Urinary bladder (tissue), 4 donors: Measurements from ENCODE around the gene SORBS1. TPM values are rescaled to one million over a fixed set of nuclear protein-coding genes. Genes with fewer than 3 reads are reported as not detected.

Experiments used
- DNase-seq: peaks from one replicate; pipeline ENCODE4 v3.0.0-alpha.2; 2015; ENCODE audit errors: extremely low spot score
- H3K27ac ChIP-seq: one replicate; pipeline ENCODE4 v1.5.1; 2013; ENCODE audit warnings: low read depth, mild to moderate bottlenecking, moderate library complexity
- H3K36me3 ChIP-seq: one replicate; pipeline ENCODE4 v1.6.1; 2013; ENCODE audit warnings: mild to moderate bottlenecking, moderate library complexity; ENCODE audit not compliant: insufficient read depth
- H3K4me1 ChIP-seq: one replicate; pipeline ENCODE4 v1.6.1; 2013; ENCODE audit warnings: mild to moderate bottlenecking, moderate library complexity; ENCODE audit not compliant: insufficient read depth
- H3K4me3 ChIP-seq: one replicate; pipeline ENCODE4 v1.5.1; 2013; ENCODE audit warnings: low read depth, low read length
- WGBS: extraction: QIAGEN DNeasy Blood & Tissue Kit; methylation state at CpG from one replicate; pipeline ENCODE4 v1.1.7; 2013; 5-methylcytosine and 5-hydroxymethylcytosine counted together
- polyA plus RNA-seq: library from polyadenylated mRNA; stranded (reverse); fragments of 200-250 nt; gene quantifications from one replicate; pipeline ENCODE4 v1.2.3, GENCODE V29; 2013
- total RNA-seq: library from RNA; depleted of rRNA; stranded (reverse); fragments of >200 nt; gene quantifications from one replicate; pipeline ENCODE4 v1.2.3, GENCODE V29; 2014
- donor health status: healthy with polysubstance abuse.
- donor health status: healthy.

Gene SORBS1
- total and polyA plus RNA-seq, 2 donors: 297 to 697 TPM

- Histone ChIP-seq H3K36me3 (no peaks in the 10 kb centered on the region), H3K4me1 (peaks cover 1% of the 10 kb centered on the region), H3K27ac (no peak overlapping the region)
Measured at GRCh38 chr10:95425592-95426465, 135.3 kb downstream of the SORBS1 start.

DNA sequence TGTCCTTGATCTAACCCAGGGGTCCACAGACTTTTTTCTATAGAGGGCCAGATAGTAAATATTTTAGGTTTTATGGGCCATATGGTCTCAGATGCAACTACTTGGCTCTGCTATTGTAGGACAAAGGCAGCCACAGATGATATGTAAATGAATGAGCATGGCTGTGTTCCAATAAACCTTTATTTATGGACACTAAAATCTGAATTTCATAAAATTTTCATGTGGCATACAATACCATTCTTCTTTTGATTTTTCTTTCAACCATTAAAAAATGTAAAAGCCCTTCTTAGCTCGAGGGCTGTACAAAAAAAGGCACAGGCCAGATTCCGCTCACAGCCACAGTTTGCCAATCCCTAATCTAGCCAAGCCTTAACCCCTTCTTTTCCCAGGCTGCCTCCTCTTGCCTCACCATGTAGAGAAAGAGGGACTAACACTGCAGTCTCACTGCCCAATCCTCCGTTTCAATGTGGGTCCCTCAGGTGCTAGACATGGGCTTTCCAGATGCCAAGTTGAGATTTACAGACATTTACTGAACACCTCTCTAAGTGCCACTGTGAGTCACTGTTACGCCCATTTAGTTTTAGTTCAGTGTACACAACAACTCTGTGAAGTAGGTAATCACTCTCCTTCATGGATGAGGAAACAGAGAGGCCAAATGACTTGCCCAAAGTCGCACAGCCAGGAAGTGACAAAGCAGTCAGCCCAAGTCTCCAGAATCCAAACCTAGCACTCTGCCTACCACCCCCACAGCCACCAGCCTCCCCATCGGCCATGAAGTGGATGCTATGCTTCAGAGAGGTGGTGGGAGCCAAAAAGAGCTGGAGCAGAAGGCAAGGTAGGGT is 137.8 kb downstream of the SORBS1 start:
- 51% methylated on average over 6 of the region's 6 CpGs for WGBS
- Histone ChIP-seq H3K27ac (no peak overlapping the region), H3K36me3 (no peaks in the 10 kb centered on the region), H3K4me1 (peaks cover 1% of the 10 kb centered on the region), H3K4me3 (no peak overlapping the region)
- no peak for DNase-seq

More at GRCh38 chr10:95425592-95426465, 135.3 kb downstream of the SORBS1 start:
- no peak overlapping the region for H3K4me3 ChIP-seq
- no peak for DNase-seq
- 43% methylated on average over 2 of the region's 2 CpGs for WGBS

DNA sequence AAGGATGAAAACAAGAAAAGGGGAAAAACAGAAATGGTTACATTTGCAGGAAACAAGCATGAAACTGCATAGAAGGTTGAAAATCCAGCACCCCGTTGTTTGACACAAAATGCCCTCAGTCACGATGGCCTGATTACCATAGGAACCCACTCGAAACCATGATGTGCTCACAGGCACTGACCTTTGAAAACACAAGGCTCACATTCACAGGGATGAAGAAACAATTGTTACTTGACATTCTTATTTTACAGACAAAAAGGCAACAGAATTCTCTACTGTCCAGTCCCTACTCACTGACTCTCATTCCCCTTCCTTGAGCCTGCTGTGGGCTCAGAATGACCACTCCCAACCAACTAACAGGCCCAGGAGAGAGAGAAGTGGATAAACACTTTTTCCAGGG is 138.9 kb downstream of the SORBS1 start:
- no peak overlapping the region for H3K4me3 ChIP-seq
- no peak overlapping the region for H3K27ac ChIP-seq
- no peaks in the 10 kb centered on the region for H3K36me3 ChIP-seq
- DNase-seq: no peak
- WGBS: 60% methylated on average over 3 of the region's 3 CpGs
- H3K4me1 ChIP-seq: peaks cover 1% of the 10 kb centered on the region

GRCh38 chr10:95421782-95422181 is 139.4 kb downstream of the SORBS1 start:
- 70% methylated on average over 3 of the region's 3 CpGs for WGBS
- peaks cover 1% of the 10 kb centered on the region for H3K4me1 ChIP-seq
- H3K4me3 ChIP-seq: no peak overlapping the region
- no peaks in the 10 kb centered on the region for H3K36me3 ChIP-seq
- DNase-seq: no peak
- H3K27ac ChIP-seq: no peak overlapping the region

- WGBS: 43% methylated on average over 3 of the region's 3 CpGs
- H3K4me1 ChIP-seq: no peaks in the 10 kb centered on the region
- no peaks in the 10 kb centered on the region for H3K36me3 ChIP-seq
- DNase-seq: no peak
- no peak overlapping the region for H3K4me3 ChIP-seq
- no peak overlapping the region for H3K27ac ChIP-seq
Measured at GRCh38 chr10:95419399-95419798, 141.8 kb downstream of the SORBS1 start.

DNA sequence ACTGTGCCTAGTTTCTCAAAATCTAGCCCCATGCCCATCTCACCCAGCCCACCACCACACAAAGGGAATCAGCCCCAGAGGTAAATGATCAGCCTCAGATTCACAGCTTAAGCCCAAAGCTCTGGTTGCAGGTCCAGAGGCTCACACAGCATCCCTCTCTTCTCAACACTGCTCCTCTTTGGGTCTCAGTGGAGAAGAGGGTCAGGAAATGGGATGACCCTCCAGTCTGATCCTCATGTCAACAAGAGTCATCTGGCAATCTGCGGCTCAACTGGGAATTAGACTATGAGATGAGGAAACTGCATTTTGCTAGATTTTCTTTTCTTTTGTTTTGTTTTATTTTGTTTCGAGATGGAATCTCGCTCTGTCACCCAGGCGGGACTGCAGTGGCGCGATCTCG is 144.2 kb downstream of the SORBS1 start:
- WGBS: 82% methylated on average over 7 of the region's 7 CpGs
- no peaks in the 10 kb centered on the region for H3K4me1 ChIP-seq
- H3K27ac ChIP-seq: no peak overlapping the region
- H3K4me3 ChIP-seq: no peak overlapping the region
- no peaks in the 10 kb centered on the region for H3K36me3 ChIP-seq
- no peak for DNase-seq

DNA sequence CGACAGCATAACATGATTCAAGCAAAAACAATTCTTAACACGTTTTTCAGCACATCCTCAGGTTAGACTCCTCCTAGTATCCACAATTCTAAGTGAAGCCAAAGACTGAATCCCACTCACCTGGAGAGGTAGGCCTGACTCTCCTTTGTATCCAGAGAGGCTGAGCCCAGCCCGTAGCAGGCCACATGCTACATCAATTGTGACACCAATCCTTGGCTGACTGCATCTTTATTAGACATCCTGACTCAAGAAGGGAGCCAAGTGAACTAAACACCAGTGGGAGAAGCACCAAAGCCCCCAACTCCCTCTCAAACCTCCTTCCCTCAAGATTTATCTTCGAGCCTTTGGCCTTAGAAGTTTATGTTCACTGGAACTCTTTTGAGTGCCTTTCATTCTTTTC is 144.9 kb downstream of the SORBS1 start:
- Histone ChIP-seq H3K4me3 (no peak overlapping the region), H3K27ac (no peak overlapping the region), H3K36me3 (no peaks in the 10 kb centered on the region), H3K4me1 (no peaks in the 10 kb centered on the region)
- 49% methylated on average over 4 of the region's 4 CpGs for WGBS
- no peak for DNase-seq

DNA sequence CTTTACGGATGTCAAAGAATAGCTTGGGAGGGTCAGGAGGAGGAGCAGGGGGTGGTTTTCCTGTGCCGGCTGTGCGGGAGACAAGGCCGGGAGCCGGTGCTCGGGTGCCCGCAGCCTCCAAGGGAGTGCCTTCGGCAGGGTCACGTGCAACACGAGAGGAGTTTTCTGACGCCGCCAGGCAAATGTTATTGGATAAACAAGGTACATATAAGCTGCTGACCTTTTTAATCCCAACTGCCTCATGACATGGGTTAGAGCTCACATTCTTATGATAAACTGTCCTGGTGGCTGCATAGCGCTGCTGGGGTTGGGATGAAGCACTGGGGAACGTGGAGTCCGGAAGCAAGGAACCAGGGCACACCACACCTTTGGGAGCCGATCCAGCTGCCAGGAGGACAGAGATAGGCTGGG is 145.5 kb downstream of the SORBS1 start:
- no peaks in the 10 kb centered on the region for H3K4me1 ChIP-seq
- H3K4me3 ChIP-seq: no peak overlapping the region
- no peaks in the 10 kb centered on the region for H3K36me3 ChIP-seq
- H3K27ac ChIP-seq: no peak overlapping the region
- 50% methylated on average over 16 of the region's 16 CpGs for WGBS
- no peak for DNase-seq

GRCh38 chr10:95414844-95415485 is 146.2 kb downstream of the SORBS1 start:
- no peak for DNase-seq
- WGBS: 42% methylated on average over 10 of the region's 10 CpGs
- no peaks in the 10 kb centered on the region for H3K4me1 ChIP-seq
- H3K36me3 ChIP-seq: no peaks in the 10 kb centered on the region
- no peak overlapping the region for H3K4me3 ChIP-seq
- no peak overlapping the region for H3K27ac ChIP-seq

DNA sequence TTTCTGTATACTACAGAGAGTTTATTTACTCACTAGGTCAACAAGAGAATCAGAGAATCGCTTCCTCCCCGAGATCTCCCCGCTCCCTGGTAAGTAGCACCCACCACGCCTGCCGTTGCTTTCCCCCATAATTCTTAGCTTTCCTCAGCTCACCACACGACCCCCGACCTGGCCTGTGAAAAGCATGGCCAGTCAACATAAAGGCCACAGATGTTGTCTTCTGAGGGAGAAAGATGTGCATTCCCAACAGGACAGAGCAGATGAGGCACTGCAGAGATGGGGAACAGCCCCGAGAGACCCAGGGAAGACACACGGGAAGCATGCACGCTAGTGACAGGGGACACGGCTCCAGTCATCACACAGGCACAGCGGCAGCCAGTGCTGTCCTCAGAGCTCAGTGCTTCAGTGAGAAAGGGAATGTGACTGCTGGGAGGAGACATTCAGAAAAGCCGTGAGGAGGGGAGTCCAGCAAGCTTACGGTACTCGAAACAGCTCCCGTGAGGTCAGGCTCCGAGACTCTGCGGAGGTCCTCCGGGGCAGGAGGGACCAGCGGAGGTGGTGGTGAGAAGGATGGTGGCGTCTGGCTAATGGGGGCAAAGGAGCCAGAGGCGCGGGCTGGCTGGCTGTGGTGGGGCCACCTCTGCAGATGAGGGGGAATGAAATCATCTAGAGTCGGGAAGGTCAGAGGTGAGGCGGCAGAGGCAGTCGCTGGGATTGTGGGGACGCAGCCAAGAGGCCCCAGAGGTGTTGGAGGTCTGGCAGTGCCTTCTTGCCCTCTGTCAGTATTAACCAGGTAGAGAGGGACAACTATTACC is 146.9 kb downstream of the SORBS1 start:
- H3K36me3 ChIP-seq: no peaks in the 10 kb centered on the region
- no peaks in the 10 kb centered on the region for H3K4me1 ChIP-seq
- no peak for DNase-seq
- 71% methylated on average over 27 of the region's 27 CpGs for WGBS
- no peak overlapping the region for H3K27ac ChIP-seq
- no peak overlapping the region for H3K4me3 ChIP-seq

- WGBS: 64% methylated on average over 5 of the region's 5 CpGs
- no peak overlapping the region for H3K27ac ChIP-seq
- DNase-seq: no peak
- H3K36me3 ChIP-seq: no peaks in the 10 kb centered on the region
- no peak overlapping the region for H3K4me3 ChIP-seq
- H3K4me1 ChIP-seq: no peaks in the 10 kb centered on the region
Measured at GRCh38 chr10:95413588-95413987, 147.6 kb downstream of the SORBS1 start.

DNA sequence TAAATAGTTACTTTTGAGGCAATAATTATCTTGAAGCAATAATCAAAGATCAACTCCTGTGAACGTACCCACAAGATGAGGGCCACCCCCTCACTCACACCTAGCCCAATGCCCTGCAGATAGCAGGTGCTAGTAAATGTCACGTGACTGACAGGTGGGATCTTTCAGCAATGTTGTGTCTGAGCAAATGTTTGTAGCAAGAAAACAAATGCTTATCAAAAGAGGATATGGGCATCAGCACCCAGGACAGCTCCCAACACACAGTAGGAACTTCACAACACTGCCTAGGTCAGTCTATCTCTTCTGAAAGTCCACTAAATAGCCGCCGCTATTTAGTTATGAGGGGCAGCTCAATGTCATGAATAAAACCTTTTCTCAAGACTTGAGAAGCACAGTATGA is 149.5 kb downstream of the SORBS1 start:
- no peak for DNase-seq
- Histone ChIP-seq H3K4me1 (no peaks in the 10 kb centered on the region), H3K27ac (no peak overlapping the region), H3K4me3 (no peak overlapping the region), H3K36me3 (no peaks in the 10 kb centered on the region)
- WGBS: 78% methylated on average over 4 of the region's 4 CpGs
